ENCODE results near the gene RAMP3.

The RAMP3 gene

GRCh38 chr7:45157653-45158401, at the start of gene RAMP3:
TSS of gene RAMP3 (plus strand) at chr7:45157791. CDS start at chr7:45157829, 38 bp downstream.
- Histone ChIP-seq H3K4me2 (ENCODE audit: low read length) (no peak within 1 kb of the TSS), H2AFZ (ENCODE audit: low read depth, low read length) (no peak within 1 kb of the TSS), H3K4me3 (ENCODE audit: low read length) (no peak within 1 kb of the TSS)

GRCh38 chr7:45108863-45109262, 48.7 kb upstream of the RAMP3 start:
- no peak overlapping the region for H3K4me3 ChIP-seq (ENCODE audit: low read length)
- peaks cover 70% of the 10 kb centered on the region for H3K79me2 ChIP-seq (ENCODE audit: low read length)
- TF ChIP-seq CTCF (IDR thresholded peaks at IDR 0.05; ENCODE audit: low read depth, low read length) (no peak), EZH2phosphoT487 (IDR thresholded peaks at IDR 0.05; ENCODE audit: low read depth) (no peak)
- H3K9ac ChIP-seq (ENCODE audit: low read length): no peak overlapping the region
- H3K9me3 ChIP-seq (ENCODE audit: insufficient read depth, low read length): no peaks in the 10 kb centered on the region
- H3K4me1 ChIP-seq (ENCODE audit: low read length): peaks cover 15% of the 10 kb centered on the region
- H3K36me3 ChIP-seq (replicated peaks; ENCODE audit: low read depth, low read length): peaks cover 58% of the 10 kb centered on the region
- no peak overlapping the region for H3K4me2 ChIP-seq (ENCODE audit: low read length)
- H2AFZ ChIP-seq (ENCODE audit: low read depth, low read length): no peak overlapping the region
- no peak overlapping the region for H3K27ac ChIP-seq (ENCODE audit: low read length)
- peaks cover 31% of the 10 kb centered on the region for H4K20me1 ChIP-seq (ENCODE audit: insufficient read depth, low read length)
- no peaks in the 10 kb centered on the region for H3K27me3 ChIP-seq (ENCODE audit: low read depth, low read length)

More at GRCh38 chr7:45157653-45158401, at the start of gene RAMP3:
- H3K9ac ChIP-seq (ENCODE audit: low read length): no peak within 1 kb of the TSS
- H3K4me1 ChIP-seq (ENCODE audit: low read length): peaks cover 11% of the 10 kb centered on the region; the same call in 1 of the 2 replicates
- H3K79me2 ChIP-seq (ENCODE audit: low read length): no peaks in the 10 kb centered on the region
- H3K27ac ChIP-seq (ENCODE audit: low read length): no peak within 1 kb of the TSS
- H3K36me3 ChIP-seq (replicated peaks; ENCODE audit: low read depth, low read length): no peaks in the 10 kb centered on the region
- no peaks in the 10 kb centered on the region for H4K20me1 ChIP-seq (ENCODE audit: insufficient read depth, low read length)
- H3K27me3 ChIP-seq (ENCODE audit: low read depth, low read length): no peaks in the 10 kb centered on the region
- TF ChIP-seq EZH2phosphoT487 (IDR thresholded peaks at IDR 0.05; ENCODE audit: low read depth) (no peak), CTCF (IDR thresholded peaks at IDR 0.05; ENCODE audit: low read depth, low read length) (no peak)
- H3K9me3 ChIP-seq (ENCODE audit: insufficient read depth, low read length): no peaks in the 10 kb centered on the region

- peak; percentile 41 for TF ChIP-seq CTCF (IDR thresholded peaks at IDR 0.05; ENCODE audit: low read depth, low read length)
- no peak for TF ChIP-seq EZH2phosphoT487 (IDR thresholded peaks at IDR 0.05; ENCODE audit: low read depth)
- Histone ChIP-seq H3K27me3 (ENCODE audit: low read depth, low read length) (no peaks in the 10 kb centered on the region), H3K4me3 (ENCODE audit: low read length) (peak within 1 kb of the TSS; percentile 89), H4K20me1 (ENCODE audit: insufficient read depth, low read length) (peaks cover 12% of the 10 kb centered on the region; the same call in 1 of the 2 replicates), H3K4me2 (ENCODE audit: low read length) (peak within 1 kb of the TSS; percentile 89), H3K79me2 (ENCODE audit: low read length) (peaks cover 56% of the 10 kb centered on the region), H3K4me1 (ENCODE audit: low read length) (peaks cover 25% of the 10 kb centered on the region), H3K27ac (ENCODE audit: low read length) (peak within 1 kb of the TSS; percentile 84), H3K36me3 (replicated peaks; ENCODE audit: low read depth, low read length) (peaks cover 33% of the 10 kb centered on the region), H3K9ac (ENCODE audit: low read length) (peak within 1 kb of the TSS; percentile 85), H3K9me3 (ENCODE audit: insufficient read depth, low read length) (no peaks in the 10 kb centered on the region), H2AFZ (ENCODE audit: low read depth, low read length) (peak within 1 kb of the TSS; percentile 54; the same call in 1 of the 2 replicates)
Observed at GRCh38 chr7:45111298-45112223, 46.0 kb upstream of the RAMP3 start, which contains the start of gene TBRG4. TSS of gene TBRG4 (minus strand) at chr7:45111697. CDS start at chr7:45109237, 2,460 bp downstream.

Data from OCI-LY3 (cell line).